ENCODE data around the gene PRRC2A.

DNA sequence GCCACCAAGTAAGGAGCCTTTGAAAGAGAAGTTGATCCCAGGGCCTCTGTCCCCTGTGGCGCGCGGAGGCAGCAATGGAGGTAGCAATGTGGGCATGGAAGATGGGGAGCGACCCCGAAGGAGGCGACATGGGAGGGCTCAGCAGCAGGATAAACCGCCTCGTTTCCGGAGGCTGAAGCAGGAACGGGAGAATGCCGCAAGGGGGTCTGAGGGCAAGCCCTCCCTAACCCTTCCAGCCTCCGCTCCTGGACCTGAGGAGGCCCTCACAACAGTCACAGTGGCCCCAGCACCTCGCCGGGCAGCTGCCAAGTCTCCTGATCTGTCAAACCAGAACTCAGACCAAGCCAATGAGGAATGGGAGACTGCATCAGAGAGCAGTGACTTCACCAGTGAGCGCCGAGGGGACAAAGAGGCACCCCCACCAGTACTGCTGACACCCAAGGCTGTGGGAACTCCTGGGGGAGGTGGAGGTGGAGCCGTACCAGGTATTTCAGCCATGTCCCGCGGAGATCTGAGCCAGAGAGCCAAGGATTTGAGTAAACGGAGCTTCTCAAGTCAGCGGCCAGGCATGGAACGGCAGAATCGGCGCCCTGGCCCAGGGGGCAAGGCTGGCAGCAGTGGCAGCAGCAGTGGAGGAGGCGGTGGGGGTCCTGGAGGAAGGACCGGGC, 11.9 kb downstream of the PRRC2A start:
- TF ChIP-seq, protein P1, sequence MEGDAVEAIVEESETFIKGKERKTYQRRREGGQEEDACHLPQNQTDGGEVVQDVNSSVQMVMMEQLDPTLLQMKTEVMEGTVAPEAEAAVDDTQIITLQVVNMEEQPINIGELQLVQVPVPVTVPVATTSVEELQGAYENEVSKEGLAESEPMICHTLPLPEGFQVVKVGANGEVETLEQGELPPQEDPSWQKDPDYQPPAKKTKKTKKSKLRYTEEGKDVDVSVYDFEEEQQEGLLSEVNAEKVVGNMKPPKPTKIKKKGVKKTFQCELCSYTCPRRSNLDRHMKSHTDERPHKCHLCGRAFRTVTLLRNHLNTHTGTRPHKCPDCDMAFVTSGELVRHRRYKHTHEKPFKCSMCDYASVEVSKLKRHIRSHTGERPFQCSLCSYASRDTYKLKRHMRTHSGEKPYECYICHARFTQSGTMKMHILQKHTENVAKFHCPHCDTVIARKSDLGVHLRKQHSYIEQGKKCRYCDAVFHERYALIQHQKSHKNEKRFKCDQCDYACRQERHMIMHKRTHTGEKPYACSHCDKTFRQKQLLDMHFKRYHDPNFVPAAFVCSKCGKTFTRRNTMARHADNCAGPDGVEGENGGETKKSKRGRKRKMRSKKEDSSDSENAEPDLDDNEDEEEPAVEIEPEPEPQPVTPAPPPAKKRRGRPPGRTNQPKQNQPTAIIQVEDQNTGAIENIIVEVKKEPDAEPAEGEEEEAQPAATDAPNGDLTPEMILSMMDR (optimal IDR thresholded peaks at IDR 0.05 in 1 of 3, IDR thresholded peaks at IDR 0.05 in 1 of 3, conservative IDR thresholded peaks at IDR 0.05 in 1 of 3; ENCODE audit: extremely low read depth in 1 of 3, insufficient read depth in 2 of 3, low read length in 3 of 3), result no peak
- no peak for TF ChIP-seq EZH2 (IDR thresholded peaks at IDR 0.05; ENCODE audit: low read length)
